Spleen (tissue), 7 donors: ENCODE results near the gene ACKR2.

Experiments
- POLR2A ChIP-seq, 3 donors: fragments of 450-650 bp; IDR thresholded peaks; one replicate each; pipeline ENCODE4 v1.5.1; 2017; ENCODE audit warnings: antibody characterized with exemption in 3 of 3, mild to moderate bottlenecking in 1 of 3
- POLR2AphosphoS5 ChIP-seq, 3 donors: sonication (generic); formaldehyde crosslinking; IDR thresholded peaks; one replicate each; pipeline ENCODE4 v1.5.1; 2017; ENCODE audit warnings: antibody characterized with exemption in 3 of 3
- TF ChIP-seq, protein P1 (sequence below), 11 experiments: fragments of 200-600 bp in 7 of 11; fragments of 450-650 bp in 4 of 11; sonication (generic) in 4 of 11; IDR thresholded peaks in 8 of 11; conservative IDR thresholded peaks in 3 of 11; 1 replicate in 7 of 11; 2 replicates in 4 of 11; pipeline versions ENCODE4 v1.4.0 to v1.8.0; 2016 to 2021; ENCODE audit warnings: antibody characterized with exemption in 11 of 11, inconsistent platforms in 4 of 11, mild to moderate bottlenecking in 1 of 11
- donor health status: DM: no; HTN: no; CAD: no; lungs with moderate emphysema.
- donor health status: DM: no; HTN: no; CAD: no.
- donor health status: DM: no; HTN: no; CAD: no.

DNA sequence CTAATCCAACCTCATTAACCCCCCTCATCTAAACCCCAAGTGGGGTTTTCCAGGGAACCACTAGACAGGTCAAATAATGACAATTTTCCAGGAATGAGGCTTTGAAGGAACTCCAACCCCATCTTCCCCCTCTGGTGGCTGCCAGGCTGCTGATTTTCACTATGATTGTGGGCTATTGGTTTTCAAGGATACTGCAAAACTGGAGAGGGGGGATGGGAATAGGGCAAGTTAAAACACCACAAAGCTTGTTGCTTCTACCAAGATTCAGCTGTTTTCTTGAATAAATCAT, 86.3 kb downstream of the ACKR2 start:
- no peak for TF ChIP-seq POLR2A (IDR thresholded peaks at IDR 0.05)
- TF ChIP-seq, protein P1, sequence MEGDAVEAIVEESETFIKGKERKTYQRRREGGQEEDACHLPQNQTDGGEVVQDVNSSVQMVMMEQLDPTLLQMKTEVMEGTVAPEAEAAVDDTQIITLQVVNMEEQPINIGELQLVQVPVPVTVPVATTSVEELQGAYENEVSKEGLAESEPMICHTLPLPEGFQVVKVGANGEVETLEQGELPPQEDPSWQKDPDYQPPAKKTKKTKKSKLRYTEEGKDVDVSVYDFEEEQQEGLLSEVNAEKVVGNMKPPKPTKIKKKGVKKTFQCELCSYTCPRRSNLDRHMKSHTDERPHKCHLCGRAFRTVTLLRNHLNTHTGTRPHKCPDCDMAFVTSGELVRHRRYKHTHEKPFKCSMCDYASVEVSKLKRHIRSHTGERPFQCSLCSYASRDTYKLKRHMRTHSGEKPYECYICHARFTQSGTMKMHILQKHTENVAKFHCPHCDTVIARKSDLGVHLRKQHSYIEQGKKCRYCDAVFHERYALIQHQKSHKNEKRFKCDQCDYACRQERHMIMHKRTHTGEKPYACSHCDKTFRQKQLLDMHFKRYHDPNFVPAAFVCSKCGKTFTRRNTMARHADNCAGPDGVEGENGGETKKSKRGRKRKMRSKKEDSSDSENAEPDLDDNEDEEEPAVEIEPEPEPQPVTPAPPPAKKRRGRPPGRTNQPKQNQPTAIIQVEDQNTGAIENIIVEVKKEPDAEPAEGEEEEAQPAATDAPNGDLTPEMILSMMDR (IDR thresholded peaks at IDR 0.05 in 8 of 11, conservative IDR thresholded peaks at IDR 0.05 in 3 of 11), result no peak
- TF ChIP-seq POLR2AphosphoS5 (IDR thresholded peaks at IDR 0.05), result no peak
